Activated B cell treated with CpG ODN at 0.5 μM for 24 hours (primary cell): ENCODE results near the gene SNRNP25. TPM values are rescaled to one million over a fixed set of nuclear protein-coding genes. Genes with fewer than 3 reads are reported as not detected.

Experiments used
- ATAC-seq: fragments of 200-7000 bp; cut with Tn5 transposase; one replicate; pipeline ENCODE4 v1.10.0; 2021; ENCODE audit warnings: low read depth, mild to moderate bottlenecking, moderate library complexity
- CTCF ChIA-PET: fragments of 350-600 bp; sonication (Branson Sonifier 250); formaldehyde crosslinking; loops from one replicate; lab custom pipeline; 2021; ENCODE audit warnings: antibody characterized with exemption; lab: Charles Lee
- POLR2A ChIA-PET: fragments of 350-600 bp; sonication (Branson Sonifier 250); formaldehyde crosslinking; loops from one replicate; lab custom pipeline; 2021; ENCODE audit warnings: antibody characterized with exemption; lab: Charles Lee
- DNase-seq: peaks from one replicate; pipeline ENCODE4 v3.0.0; 2022
- H3K27ac Mint-ChIP-seq: one replicate; pipeline ENCODE4 v1.8.0; 2020; ENCODE audit warnings: mixed read lengths
- H3K27me3 Mint-ChIP-seq: one replicate; pipeline ENCODE4 v1.8.0; 2021; ENCODE audit warnings: mixed read lengths
- H3K36me3 Mint-ChIP-seq: one replicate; pipeline ENCODE4 v1.8.0; 2021; ENCODE audit warnings: low read depth, mixed read lengths
- H3K4me1 Mint-ChIP-seq: one replicate; pipeline ENCODE4 v1.8.0; 2021; ENCODE audit warnings: mixed read lengths
- H3K4me3 Mint-ChIP-seq: one replicate; pipeline ENCODE4 v1.8.0; 2020; ENCODE audit warnings: mild to moderate bottlenecking, mixed read lengths
- H3K9me3 Mint-ChIP-seq: one replicate; pipeline ENCODE4 v1.8.0; 2020; ENCODE audit warnings: mixed read lengths
- CTCF ChIP-seq: fragments of 200-600 bp; IDR thresholded peaks from one replicate; pipeline ENCODE4 v1.8.0; 2022; ENCODE audit warnings: antibody characterized with exemption, mild to moderate bottlenecking
- intact Hi-C: fragments of 100-400 bp; cut with micrococcal nuclease; formaldehyde crosslinking; loops from one replicate; pipeline ENCODE4 v1.15.1; 2024
- total RNA-seq: library from RNA; stranded (reverse); gene quantifications from 2 replicates; pipeline ENCODE4 v1.2.3, GENCODE V29; 2022

SNRNP25 gene
- total RNA-seq, 1 donor from 2014 or later: 34.9 TPM

- ChIA-PET CTCF (no interaction called here), POLR2A (no interaction called here)
- Mint-ChIP-seq H3K4me3 (no peak overlapping the region), H3K4me1 (peaks cover 6% of the 10 kb centered on the region), H3K27ac (no peak overlapping the region), H3K27me3 (no peaks in the 10 kb centered on the region), H3K36me3 (peaks cover 41% of the 10 kb centered on the region), H3K9me3 (no peaks in the 10 kb centered on the region)
- DNase-seq (no peak), ATAC-seq (no peak)
- TF ChIP-seq CTCF: no peak
- intact Hi-C loops: no loop called here
Observed at GRCh38 chr16:101586-101985, 48.0 kb downstream of the SNRNP25 start.

GRCh38 chr16:102060-102855, 48.6 kb downstream of the SNRNP25 start:
- ATAC-seq (no peak), DNase-seq (no peak)
- Mint-ChIP-seq H3K4me3 (no peak overlapping the region), H3K9me3 (no peaks in the 10 kb centered on the region), H3K27me3 (no peaks in the 10 kb centered on the region), H3K4me1 (no peaks in the 10 kb centered on the region), H3K36me3 (peaks cover 40% of the 10 kb centered on the region), H3K27ac (no peak overlapping the region)
- ChIA-PET POLR2A (no interaction called here), CTCF (no interaction called here)
- intact Hi-C loops: no loop called here
- no peak for TF ChIP-seq CTCF

GRCh38 chr16:104355-104754, 50.7 kb downstream of the SNRNP25 start:
- CTCF ChIA-PET: interaction anchor here (0.6 to 4.0 kb wide), 6 partner anchors 13 to 258 kb away, joined by 3 to 21 read pairs (median 3); partner anchors contain the start of gene HBQ1
- DNase-seq (no peak), ATAC-seq (no peak)
- H3K27me3 Mint-ChIP-seq: no peaks in the 10 kb centered on the region
- POLR2A ChIA-PET: no interaction called here
- no peak for TF ChIP-seq CTCF
- H3K36me3 Mint-ChIP-seq: peaks cover 42% of the 10 kb centered on the region
- H3K4me3 Mint-ChIP-seq: no peak overlapping the region
- H3K27ac Mint-ChIP-seq: no peak overlapping the region
- no peaks in the 10 kb centered on the region for H3K9me3 Mint-ChIP-seq
- intact Hi-C loops: no loop called here
- no peaks in the 10 kb centered on the region for H3K4me1 Mint-ChIP-seq

GRCh38 chr16:104928-105327, 51.3 kb downstream of the SNRNP25 start:
- H3K36me3 Mint-ChIP-seq: peaks cover 46% of the 10 kb centered on the region
- no peaks in the 10 kb centered on the region for H3K4me1 Mint-ChIP-seq
- no peak overlapping the region for H3K27ac Mint-ChIP-seq
- no peaks in the 10 kb centered on the region for H3K27me3 Mint-ChIP-seq
- no peak overlapping the region for H3K4me3 Mint-ChIP-seq
- POLR2A ChIA-PET: no interaction called here
- TF ChIP-seq CTCF: no peak
- intact Hi-C loops: no loop called here
- DNase-seq: no peak
- ATAC-seq: no peak
- no peaks in the 10 kb centered on the region for H3K9me3 Mint-ChIP-seq
- CTCF ChIA-PET: interaction anchor here (0.6 to 4.0 kb wide), 7 partner anchors 8 to 258 kb away, joined by 3 to 22 read pairs (median 3); partner anchors contain the start of gene HBQ1

- Mint-ChIP-seq H3K27me3 (no peaks in the 10 kb centered on the region), H3K9me3 (no peaks in the 10 kb centered on the region), H3K36me3 (peaks cover 44% of the 10 kb centered on the region), H3K4me3 (no peak overlapping the region), H3K27ac (no peak overlapping the region), H3K4me1 (no peaks in the 10 kb centered on the region)
- intact Hi-C loops: no loop called here
- no peak for ATAC-seq
- CTCF ChIA-PET: interaction anchor here (0.7 to 4.0 kb wide), 4 partner anchors 9 to 40 kb away, joined by 3 to 22 read pairs (median 12); no protein-coding TSS in a partner anchor
- POLR2A ChIA-PET: no interaction called here
- no peak for DNase-seq
- TF ChIP-seq CTCF: no peak
Observed at GRCh38 chr16:105521-105920, 51.9 kb downstream of the SNRNP25 start.
